ENCODE results near the gene DAB1.

GRCh38 chr1:57468641-57469523, 45.0 kb upstream of the DAB1 start:
- TF ChIP-seq POLR2AphosphoS5 (IDR thresholded peaks at IDR 0.05) (no peak), POLR2A (IDR thresholded peaks at IDR 0.05) (no peak), EP300 (IDR thresholded peaks at IDR 0.05; ENCODE audit: low read depth) (no peak)
- TF ChIP-seq, protein P1, sequence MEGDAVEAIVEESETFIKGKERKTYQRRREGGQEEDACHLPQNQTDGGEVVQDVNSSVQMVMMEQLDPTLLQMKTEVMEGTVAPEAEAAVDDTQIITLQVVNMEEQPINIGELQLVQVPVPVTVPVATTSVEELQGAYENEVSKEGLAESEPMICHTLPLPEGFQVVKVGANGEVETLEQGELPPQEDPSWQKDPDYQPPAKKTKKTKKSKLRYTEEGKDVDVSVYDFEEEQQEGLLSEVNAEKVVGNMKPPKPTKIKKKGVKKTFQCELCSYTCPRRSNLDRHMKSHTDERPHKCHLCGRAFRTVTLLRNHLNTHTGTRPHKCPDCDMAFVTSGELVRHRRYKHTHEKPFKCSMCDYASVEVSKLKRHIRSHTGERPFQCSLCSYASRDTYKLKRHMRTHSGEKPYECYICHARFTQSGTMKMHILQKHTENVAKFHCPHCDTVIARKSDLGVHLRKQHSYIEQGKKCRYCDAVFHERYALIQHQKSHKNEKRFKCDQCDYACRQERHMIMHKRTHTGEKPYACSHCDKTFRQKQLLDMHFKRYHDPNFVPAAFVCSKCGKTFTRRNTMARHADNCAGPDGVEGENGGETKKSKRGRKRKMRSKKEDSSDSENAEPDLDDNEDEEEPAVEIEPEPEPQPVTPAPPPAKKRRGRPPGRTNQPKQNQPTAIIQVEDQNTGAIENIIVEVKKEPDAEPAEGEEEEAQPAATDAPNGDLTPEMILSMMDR (IDR thresholded peaks at IDR 0.05) = no peak

All from transverse colon (tissue), 4 donors.